COLO829 (cell line): ENCODE results near the gene MFAP3L.
"Not testable (repeated sequence)": the region's sequence is repeated elsewhere in the genome, so short reads cannot be mapped to it uniquely, and the experiment has no call there.

Experiments
- DNase-seq: peaks from one replicate; pipeline ENCODE4 v3.0.0; 2012; ENCODE audit warnings: low spot score

The MFAP3L gene

GRCh38 chr4:170026253-170027021 lies at the start of gene MFAP3L:
TSS of gene MFAP3L (minus strand) at chr4:170026395. CDS start at chr4:170005877, 20,518 bp downstream.
- peak; percentile 82 for DNase-seq

- DNase-seq = no peak
Observed at GRCh38 chr4:170071196-170071595, 45.0 kb upstream of the MFAP3L start.

GRCh38 chr4:170068438-170069128 lies 42.4 kb upstream of the MFAP3L start:
- no peak for DNase-seq

- DNase-seq = no peak
Observed at GRCh38 chr4:170059421-170059820, 33.2 kb upstream of the MFAP3L start.

- DNase-seq = no peak
Observed at GRCh38 chr4:170058826-170059225, 32.6 kb upstream of the MFAP3L start.

- DNase-seq = peak; percentile 96
Observed at GRCh38 chr4:170057866-170058265, 31.7 kb upstream of the MFAP3L start.

- DNase-seq = no peak
Observed at GRCh38 chr4:170052919-170053318, 26.7 kb upstream of the MFAP3L start.

- no peak for DNase-seq
Observed at GRCh38 chr4:170051402-170051801, 25.2 kb upstream of the MFAP3L start.

GRCh38 chr4:170049766-170050165 lies 23.6 kb upstream of the MFAP3L start:
- DNase-seq = no peak

GRCh38 chr4:170047771-170048354 lies 21.7 kb upstream of the MFAP3L start:
- peak; percentile 67 for DNase-seq

GRCh38 chr4:170046156-170046555 lies 20.0 kb upstream of the MFAP3L start:
- not testable (repeated sequence) for DNase-seq

GRCh38 chr4:170040031-170040680 lies 14.0 kb upstream of the MFAP3L start:
- DNase-seq = no peak

- no peak for DNase-seq
Observed at GRCh38 chr4:170038769-170039168, 12.6 kb upstream of the MFAP3L start.

- no peak for DNase-seq
Observed at GRCh38 chr4:170038232-170038631, 12.0 kb upstream of the MFAP3L start.

GRCh38 chr4:170037481-170037880 lies 11.3 kb upstream of the MFAP3L start:
- DNase-seq = no peak

GRCh38 chr4:170035845-170036244 lies 9.7 kb upstream of the MFAP3L start:
- no peak for DNase-seq

GRCh38 chr4:170035231-170035630 lies 9.0 kb upstream of the MFAP3L start:
- no peak for DNase-seq

GRCh38 chr4:170033999-170034398 lies 7.8 kb upstream of the MFAP3L start:
- DNase-seq = no peak

GRCh38 chr4:170030121-170030520 lies 3.9 kb upstream of the MFAP3L start:
- DNase-seq = no peak

- DNase-seq = peak; percentile 96
Observed at GRCh38 chr4:170027181-170027829, 1.1 kb upstream of the MFAP3L start.

- DNase-seq = no peak
Observed at GRCh38 chr4:170025523-170026252, 507 bp downstream of the MFAP3L start.
